Measurements from ENCODE around the gene LGALS9B.
"Not testable (repeated sequence)": the region's sequence is repeated elsewhere in the genome, so short reads cannot be mapped to it uniquely, and the experiment has no call there.

DNA sequence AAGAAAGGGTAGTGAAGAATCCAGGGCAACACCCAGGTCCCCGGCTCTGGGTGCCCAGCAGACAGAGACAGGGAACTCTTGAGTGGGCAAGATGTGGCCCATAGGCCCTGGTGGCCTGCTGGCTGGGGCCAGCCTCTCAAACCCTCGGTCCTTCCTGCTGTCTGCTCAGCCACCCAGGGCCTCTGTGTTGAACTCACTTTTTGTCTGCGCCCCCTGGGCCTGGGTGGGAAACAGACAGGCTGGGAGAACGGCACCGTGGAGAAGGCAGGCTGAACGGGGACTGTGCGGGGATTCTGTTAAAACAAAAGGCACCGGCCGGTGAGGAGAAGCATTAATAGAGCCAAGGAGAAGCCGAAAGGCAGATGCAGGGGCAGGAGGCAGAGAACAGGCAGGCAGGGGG is 12.2 kb downstream of the LGALS9B start:
- not testable (repeated sequence) for TF ChIP-seq EZH2 (IDR thresholded peaks at IDR 0.05; ENCODE audit: low read depth, low read length, severe bottlenecking); EP300 (IDR thresholded peaks at IDR 0.05; ENCODE audit: borderline replicate concordance in 1 of 2, low read depth in 2 of 2, low read length in 2 of 2)
- TF ChIP-seq, protein P1, sequence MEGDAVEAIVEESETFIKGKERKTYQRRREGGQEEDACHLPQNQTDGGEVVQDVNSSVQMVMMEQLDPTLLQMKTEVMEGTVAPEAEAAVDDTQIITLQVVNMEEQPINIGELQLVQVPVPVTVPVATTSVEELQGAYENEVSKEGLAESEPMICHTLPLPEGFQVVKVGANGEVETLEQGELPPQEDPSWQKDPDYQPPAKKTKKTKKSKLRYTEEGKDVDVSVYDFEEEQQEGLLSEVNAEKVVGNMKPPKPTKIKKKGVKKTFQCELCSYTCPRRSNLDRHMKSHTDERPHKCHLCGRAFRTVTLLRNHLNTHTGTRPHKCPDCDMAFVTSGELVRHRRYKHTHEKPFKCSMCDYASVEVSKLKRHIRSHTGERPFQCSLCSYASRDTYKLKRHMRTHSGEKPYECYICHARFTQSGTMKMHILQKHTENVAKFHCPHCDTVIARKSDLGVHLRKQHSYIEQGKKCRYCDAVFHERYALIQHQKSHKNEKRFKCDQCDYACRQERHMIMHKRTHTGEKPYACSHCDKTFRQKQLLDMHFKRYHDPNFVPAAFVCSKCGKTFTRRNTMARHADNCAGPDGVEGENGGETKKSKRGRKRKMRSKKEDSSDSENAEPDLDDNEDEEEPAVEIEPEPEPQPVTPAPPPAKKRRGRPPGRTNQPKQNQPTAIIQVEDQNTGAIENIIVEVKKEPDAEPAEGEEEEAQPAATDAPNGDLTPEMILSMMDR (IDR thresholded peaks at IDR 0.05; ENCODE audit: control extremely low read depth in 1 of 3, insufficient read depth in 1 of 3, low read depth in 1 of 3, low read length in 3 of 3): not testable (repeated sequence)
- TF ChIP-seq, protein P2, sequence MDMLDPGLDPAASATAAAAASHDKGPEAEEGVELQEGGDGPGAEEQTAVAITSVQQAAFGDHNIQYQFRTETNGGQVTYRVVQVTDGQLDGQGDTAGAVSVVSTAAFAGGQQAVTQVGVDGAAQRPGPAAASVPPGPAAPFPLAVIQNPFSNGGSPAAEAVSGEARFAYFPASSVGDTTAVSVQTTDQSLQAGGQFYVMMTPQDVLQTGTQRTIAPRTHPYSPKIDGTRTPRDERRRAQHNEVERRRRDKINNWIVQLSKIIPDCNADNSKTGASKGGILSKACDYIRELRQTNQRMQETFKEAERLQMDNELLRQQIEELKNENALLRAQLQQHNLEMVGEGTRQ (IDR thresholded peaks at IDR 0.05; ENCODE audit: low read length): not testable (repeated sequence)
